HUDEP-2 (cell line): ENCODE measurements around the gene ANAPC16.
"Not testable (repeated sequence)": the region's sequence is repeated elsewhere in the genome, so short reads cannot be mapped to it uniquely, and the experiment has no call there.

Source experiments
- DNase-seq, 76 experiments: peaks; one replicate each; lab custom pipeline; 2025; ENCODE audit not compliant: unreplicated experiment in 76 of 76; lab: John Stamatoyannopoulos, UW

Gene ANAPC16

GRCh38 chr10:72241691-72242252, 26.0 kb downstream of the ANAPC16 start:
- DNase-seq, result no peak

DNA sequence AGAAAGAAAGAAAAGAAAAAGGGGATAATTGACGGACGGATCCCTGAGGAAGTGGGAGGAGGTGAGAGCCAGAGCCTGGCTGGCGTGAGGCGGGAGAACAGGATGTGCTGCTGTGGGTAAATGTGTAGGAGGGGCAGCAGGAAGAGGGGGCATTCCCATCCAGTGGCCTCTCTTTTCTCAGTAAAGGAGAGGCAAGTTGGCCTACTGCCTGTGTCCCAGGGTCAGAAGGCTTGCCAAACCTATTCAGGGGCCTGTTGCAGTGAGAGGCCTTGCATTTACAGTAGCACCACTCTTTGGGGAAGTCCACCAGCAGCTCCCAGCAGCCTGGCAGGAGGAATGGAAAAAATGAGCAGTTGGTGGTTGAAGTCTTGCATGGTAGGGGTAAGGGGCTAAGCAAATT, 26.9 kb downstream of the ANAPC16 start:
- DNase-seq, result peak in 15 of 76 experiments; percentile 16 to 52 (median 33)

DNA sequence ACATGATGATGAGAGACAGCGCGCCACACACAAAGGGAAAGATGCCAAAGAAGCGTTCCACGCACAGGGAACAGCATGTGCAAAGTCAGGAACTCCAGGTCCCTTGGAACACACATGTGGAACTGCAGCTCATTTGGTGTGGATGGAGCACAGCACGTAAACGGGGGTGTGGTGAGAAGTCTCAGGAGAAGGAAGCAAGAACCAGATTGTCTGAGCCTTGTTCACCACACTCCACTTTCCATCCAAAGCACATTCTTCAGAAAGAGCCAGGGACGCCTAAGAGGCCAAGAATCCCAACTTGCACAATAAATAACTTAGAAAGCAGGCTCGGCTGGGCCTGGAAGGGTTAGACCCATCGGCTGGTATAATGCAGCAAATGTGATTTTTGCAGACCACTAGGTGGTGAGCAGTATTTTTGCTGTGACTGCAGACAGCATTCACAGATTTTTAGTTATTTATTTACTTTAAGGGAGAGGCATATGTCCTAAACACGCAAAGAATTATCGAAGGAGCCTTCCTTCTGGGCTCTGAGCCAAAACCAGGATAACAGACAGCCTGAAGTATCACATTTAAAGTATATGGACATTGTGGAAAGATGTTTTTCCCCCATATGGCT, 28.1 kb downstream of the ANAPC16 start:
- no peak for DNase-seq

GRCh38 chr10:72244573-72245038, 28.8 kb downstream of the ANAPC16 start:
- DNase-seq, result no peak

- DNase-seq, result peak in 6 of 76 experiments; percentile 13 to 36 (median 28)
Measured at GRCh38 chr10:72245949-72246525, 30.2 kb downstream of the ANAPC16 start.

GRCh38 chr10:72248468-72249151, 32.8 kb downstream of the ANAPC16 start:
- peak in 62 of 76 experiments; percentile 4 to 77 (median 50) for DNase-seq

DNA sequence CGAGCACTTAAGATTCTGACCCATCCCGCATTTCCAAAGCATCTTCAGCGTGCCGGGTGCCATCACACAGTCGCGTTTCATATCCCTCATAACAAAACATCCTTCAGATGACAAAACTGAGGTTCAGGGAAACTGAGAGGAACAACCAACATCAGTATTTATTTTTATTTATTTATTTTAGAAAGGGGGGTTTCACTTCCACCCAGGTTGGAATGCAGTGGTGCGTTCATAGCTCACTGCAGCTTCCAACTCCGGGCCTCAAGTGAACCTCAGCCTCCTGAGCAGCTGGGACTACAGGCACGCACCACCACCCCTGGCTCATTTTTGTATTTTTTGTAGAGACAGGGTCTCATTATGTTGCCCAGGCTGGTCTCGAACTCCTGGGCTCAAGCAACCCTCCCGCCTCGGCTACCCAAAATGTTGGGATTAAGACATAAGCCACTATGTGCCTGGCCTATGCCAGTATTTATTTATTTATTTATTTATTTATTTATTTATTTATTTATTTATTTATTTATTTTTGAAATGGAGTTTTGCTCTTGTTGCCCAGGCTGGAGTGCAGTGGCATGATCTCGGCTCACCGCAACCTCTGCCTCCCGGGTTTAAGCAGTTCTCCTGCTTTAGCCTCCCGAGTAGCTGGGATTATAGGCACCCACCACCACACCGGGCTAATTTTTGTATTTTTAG, 33.5 kb downstream of the ANAPC16 start:
- not testable (repeated sequence) for DNase-seq

- peak in 3 of 76 experiments; percentile 4 to 25 (median 19) for DNase-seq
Measured at GRCh38 chr10:72250666-72251065, 34.9 kb downstream of the ANAPC16 start.

DNA sequence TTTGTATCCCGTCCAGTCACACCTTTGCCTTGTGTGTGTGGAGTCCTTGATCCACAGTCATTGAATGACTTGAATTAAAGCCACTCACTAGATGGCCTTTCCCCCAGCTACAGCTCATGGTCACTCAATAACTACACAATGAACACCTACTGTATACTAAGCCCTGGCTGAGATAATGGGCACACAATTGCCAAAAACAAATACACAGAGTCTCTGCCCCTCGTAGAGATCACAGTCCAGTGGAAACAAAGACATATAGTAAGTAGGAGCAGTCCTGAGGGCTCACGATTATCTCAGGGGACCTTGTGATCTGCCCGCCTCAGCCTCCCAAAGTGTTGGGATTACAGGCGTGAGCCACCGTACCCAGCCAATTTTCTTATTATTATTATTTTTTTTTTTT, 35.8 kb downstream of the ANAPC16 start:
- DNase-seq, result no peak

DNA sequence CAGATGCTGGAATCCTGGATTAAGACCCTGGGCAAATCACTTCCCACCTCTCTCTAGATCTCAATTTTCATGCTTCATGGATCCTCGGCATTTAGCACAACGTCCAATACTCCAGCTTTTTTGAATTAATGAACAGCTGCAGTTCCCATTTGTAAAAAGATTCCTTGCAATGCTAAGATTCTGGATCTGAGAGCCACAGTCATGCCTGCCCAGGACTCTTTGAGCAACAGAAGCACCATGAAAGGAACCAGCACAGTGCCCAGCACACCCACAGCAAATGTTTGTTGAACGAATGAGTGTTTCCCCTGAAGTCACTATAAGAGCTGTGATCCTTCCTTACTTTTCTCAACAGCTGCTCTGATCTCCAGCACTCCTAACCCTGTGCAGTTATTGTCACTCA, 37.2 kb downstream of the ANAPC16 start:
- DNase-seq, result no peak

GRCh38 chr10:72253578-72253977, 37.8 kb downstream of the ANAPC16 start:
- DNase-seq, result no peak

GRCh38 chr10:72254813-72255568, 39.2 kb downstream of the ANAPC16 start:
- peak in 72 of 76 experiments; percentile 23 to 84 (median 63) for DNase-seq

- no peak for DNase-seq
Measured at GRCh38 chr10:72255977-72256729, 40.3 kb downstream of the ANAPC16 start.

GRCh38 chr10:72257051-72257892, 41.5 kb downstream of the ANAPC16 start:
- DNase-seq, result peak in 11 of 76 experiments; percentile 19 to 60 (median 35)

DNA sequence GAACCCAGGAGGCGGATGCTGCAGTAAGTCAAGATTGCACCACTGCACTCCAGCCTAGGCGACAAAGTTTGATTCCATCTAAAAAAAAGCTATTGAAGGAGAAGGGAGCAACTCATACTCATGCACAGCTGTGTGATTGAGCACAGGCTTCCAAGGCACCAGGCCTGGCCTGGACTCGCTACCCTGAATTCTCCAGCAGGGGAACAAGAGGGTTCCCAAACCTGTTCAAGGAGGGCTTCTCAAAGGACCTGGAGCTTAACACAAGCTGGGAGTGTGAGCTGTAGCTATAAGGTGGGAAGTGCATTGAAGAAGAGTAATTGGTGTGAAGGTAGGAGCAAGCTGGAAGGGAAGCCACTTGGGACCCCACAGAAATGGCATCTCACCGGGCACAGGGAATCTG, 42.8 kb downstream of the ANAPC16 start:
- DNase-seq, result no peak

DNA sequence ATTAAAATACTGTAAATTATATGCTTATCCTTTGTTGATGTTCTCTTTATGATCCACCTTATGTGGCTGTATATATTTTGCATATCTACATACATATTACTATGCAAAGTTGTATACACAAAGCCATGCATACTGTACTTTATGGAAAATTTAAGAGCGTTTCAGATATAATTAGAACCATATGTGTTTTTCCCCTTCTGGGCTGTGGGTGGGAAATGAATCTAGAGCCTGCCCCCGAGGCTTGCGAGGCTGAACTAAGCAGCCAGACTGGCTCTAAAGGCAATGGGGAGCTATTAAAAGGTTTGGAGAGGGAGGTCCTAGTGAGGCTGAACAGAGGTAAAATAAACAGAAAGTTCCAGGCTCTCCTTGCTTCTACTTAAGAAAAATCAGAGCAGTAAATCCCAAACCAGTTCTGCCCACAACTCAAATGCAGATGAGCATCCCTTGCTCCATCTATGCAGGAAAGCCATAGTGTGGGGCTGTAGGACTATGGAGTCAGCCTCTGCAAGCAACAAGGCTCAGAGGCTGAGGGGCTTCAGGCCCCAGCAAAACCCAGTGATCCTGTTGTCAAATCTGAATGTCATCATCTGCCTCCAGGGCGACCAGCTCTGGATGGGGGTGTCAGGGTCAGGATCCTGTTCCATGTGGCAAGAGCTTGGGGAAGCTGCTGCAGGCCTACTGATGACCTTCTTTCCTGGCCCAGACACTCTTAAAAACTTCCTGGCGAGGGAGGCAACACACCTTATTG, 43.9 kb downstream of the ANAPC16 start:
- DNase-seq, result no peak

DNA sequence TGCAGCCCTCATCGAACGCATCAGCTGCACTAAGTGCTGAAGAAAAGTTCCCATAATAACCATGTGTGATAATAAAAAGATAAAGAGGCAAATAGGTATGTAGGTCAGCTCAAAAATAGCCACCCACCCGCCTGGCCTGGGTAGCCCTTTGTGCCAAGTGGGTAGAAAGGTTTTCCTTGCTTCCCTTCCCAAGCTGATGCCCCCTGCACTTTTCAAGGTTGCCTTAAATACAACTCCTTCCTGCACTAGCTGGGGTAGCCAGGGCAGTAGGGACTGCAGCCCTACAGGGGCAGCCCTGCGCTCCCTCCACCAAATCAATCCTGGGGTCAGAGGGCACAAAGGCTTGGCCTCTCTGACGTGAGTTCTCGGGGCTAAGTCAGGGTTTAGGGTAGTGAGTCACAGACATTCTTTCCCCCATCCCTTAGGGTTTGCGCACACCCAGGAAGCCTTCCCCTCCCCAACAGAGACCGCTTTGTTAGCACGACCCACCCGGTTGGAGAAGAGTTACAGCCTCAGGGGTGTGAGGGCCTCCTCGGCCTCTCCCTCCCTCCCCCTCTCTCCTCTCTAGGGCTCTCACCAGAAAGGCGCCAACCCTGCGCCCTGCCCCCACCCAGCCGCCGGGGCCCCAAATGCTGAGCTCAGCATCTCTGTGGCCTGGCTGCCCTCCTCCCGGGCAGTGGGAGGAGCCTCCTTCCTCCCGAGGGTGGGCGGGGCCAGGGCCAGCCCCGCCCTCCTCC, 44.6 kb downstream of the ANAPC16 start:
- DNase-seq, result peak in 74 of 76 experiments; percentile 23 to 90 (median 76)
